HL-60 (cell line): ENCODE measurements around the gene NKAIN4.
"Not testable (repeated sequence)": the region's sequence is repeated elsewhere in the genome, so short reads cannot be mapped to it uniquely, and the experiment has no call there.

Experiments
- DNase-seq, 2 experiments: peaks; one replicate each; pipeline ENCODE4 v3.0.0-alpha.2; 2010 to 2020; ENCODE audit warnings: low read depth in 1 of 2, low spot score in 1 of 2
- H3K27ac ChIP-seq: fragments of 250-450 bp; sonication (Bioruptor Pico); replicated peaks from 2 replicates; pipeline ENCODE4 v1.5.1; 2020; ENCODE audit warnings: mild to moderate bottlenecking, moderate library complexity
- H3K27me3 ChIP-seq: fragments of 250-450 bp; sonication (Bioruptor Pico); 2 replicates; pipeline ENCODE4 v1.5.1; 2021; ENCODE audit warnings: mild to moderate bottlenecking, moderate library complexity; ENCODE audit not compliant: insufficient read depth, poor library complexity, severe bottlenecking
- H3K4me3 ChIP-seq: replicated peaks from 2 replicates; pipeline ENCODE4 v1.5.1; 2011; ENCODE audit warnings: mild to moderate bottlenecking, control low read depth, low read length; ENCODE audit not compliant: insufficient read depth
- GABPA ChIP-seq: IDR thresholded peaks from 2 replicates; pipeline ENCODE4 v1.6.1; 2012; ENCODE audit warnings: low read depth
- POLR2AphosphoS5 ChIP-seq: IDR thresholded peaks from 2 replicates; pipeline ENCODE4 v1.6.1; 2012; ENCODE audit warnings: low read depth
- SPI1 ChIP-seq: IDR thresholded peaks from 2 replicates; pipeline ENCODE4 v1.6.1; 2012; ENCODE audit warnings: low read depth, mild to moderate bottlenecking, borderline replicate concordance
- TF ChIP-seq, protein P1 (sequence below): IDR thresholded peaks from one replicate; pipeline ENCODE4 v1.5.1; 2011; ENCODE audit warnings: low read length, control low read depth, inconsistent platforms; ENCODE audit not compliant: insufficient read depth
- TF ChIP-seq, protein P2 (sequence below): IDR thresholded peaks from 2 replicates; pipeline ENCODE4 v1.6.1; 2012; ENCODE audit warnings: low read depth; ENCODE audit not compliant: insufficient replicate concordance

NKAIN4 gene

DNA sequence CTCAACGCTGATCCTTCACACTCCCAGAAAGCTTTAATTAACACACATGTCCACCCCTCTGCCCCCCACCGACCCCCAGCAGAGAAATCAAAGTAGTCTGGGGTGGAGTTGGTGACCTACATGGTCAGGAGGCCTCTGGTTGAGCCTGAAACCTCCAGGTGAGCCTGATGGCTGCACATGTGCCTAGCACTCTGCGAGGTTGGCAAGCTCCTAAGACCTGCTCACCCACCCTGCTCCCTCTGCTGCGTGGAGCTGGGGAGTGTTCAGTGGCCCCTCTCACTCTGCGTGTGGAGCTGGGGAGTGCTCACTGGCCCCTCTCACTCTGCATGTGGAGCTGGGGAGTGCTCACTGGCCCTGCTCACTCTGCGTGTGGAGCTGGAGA, 30.4 kb downstream of the NKAIN4 start:
- no peak overlapping the region for H3K27ac ChIP-seq
- no peak for DNase-seq
- no peak overlapping the region for H3K4me3 ChIP-seq
- peaks cover 9% of the 10 kb centered on the region for H3K27me3 ChIP-seq
- no peak for TF ChIP-seq POLR2AphosphoS5
- TF ChIP-seq, protein P1, sequence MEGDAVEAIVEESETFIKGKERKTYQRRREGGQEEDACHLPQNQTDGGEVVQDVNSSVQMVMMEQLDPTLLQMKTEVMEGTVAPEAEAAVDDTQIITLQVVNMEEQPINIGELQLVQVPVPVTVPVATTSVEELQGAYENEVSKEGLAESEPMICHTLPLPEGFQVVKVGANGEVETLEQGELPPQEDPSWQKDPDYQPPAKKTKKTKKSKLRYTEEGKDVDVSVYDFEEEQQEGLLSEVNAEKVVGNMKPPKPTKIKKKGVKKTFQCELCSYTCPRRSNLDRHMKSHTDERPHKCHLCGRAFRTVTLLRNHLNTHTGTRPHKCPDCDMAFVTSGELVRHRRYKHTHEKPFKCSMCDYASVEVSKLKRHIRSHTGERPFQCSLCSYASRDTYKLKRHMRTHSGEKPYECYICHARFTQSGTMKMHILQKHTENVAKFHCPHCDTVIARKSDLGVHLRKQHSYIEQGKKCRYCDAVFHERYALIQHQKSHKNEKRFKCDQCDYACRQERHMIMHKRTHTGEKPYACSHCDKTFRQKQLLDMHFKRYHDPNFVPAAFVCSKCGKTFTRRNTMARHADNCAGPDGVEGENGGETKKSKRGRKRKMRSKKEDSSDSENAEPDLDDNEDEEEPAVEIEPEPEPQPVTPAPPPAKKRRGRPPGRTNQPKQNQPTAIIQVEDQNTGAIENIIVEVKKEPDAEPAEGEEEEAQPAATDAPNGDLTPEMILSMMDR: no peak
- TF ChIP-seq SPI1: no peak
- TF ChIP-seq, protein P2, sequence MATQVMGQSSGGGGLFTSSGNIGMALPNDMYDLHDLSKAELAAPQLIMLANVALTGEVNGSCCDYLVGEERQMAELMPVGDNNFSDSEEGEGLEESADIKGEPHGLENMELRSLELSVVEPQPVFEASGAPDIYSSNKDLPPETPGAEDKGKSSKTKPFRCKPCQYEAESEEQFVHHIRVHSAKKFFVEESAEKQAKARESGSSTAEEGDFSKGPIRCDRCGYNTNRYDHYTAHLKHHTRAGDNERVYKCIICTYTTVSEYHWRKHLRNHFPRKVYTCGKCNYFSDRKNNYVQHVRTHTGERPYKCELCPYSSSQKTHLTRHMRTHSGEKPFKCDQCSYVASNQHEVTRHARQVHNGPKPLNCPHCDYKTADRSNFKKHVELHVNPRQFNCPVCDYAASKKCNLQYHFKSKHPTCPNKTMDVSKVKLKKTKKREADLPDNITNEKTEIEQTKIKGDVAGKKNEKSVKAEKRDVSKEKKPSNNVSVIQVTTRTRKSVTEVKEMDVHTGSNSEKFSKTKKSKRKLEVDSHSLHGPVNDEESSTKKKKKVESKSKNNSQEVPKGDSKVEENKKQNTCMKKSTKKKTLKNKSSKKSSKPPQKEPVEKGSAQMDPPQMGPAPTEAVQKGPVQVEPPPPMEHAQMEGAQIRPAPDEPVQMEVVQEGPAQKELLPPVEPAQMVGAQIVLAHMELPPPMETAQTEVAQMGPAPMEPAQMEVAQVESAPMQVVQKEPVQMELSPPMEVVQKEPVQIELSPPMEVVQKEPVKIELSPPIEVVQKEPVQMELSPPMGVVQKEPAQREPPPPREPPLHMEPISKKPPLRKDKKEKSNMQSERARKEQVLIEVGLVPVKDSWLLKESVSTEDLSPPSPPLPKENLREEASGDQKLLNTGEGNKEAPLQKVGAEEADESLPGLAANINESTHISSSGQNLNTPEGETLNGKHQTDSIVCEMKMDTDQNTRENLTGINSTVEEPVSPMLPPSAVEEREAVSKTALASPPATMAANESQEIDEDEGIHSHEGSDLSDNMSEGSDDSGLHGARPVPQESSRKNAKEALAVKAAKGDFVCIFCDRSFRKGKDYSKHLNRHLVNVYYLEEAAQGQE: no peak
- TF ChIP-seq GABPA: no peak

DNA sequence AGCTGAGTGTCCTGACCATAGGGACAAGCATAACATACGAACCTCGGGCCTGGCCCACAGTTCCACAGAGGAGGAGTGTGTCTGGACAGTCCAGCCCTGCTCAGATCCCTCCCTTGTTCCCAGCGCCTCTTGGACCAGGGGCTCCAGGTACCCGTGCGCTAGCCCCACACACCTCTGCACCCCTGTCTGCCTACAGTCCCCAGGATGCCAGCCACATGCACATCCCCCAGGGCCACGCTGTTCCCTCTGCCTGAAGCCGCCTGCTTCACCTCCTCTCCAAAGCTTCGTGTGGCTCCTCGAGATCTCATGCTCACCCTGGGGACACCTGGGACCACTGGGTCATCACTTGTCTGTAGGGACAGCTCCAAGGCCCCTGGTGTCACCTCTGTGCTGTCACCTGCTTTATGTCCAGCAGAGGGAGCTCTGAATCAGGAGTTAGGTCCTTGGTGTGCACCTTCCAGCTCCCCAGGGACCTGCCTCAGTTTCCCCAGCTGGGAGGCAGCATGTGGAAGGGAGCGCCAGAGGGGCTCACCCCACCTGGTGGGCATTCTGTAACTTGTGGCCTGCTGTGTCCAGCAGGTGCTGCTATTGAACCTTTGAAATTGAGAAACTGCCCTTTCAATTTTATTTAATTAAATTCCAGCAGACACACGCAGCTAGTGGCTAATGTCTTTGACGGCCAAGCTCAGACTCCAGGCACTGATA, 31.0 kb downstream of the NKAIN4 start:
- H3K27ac ChIP-seq: no peak overlapping the region
- no peak overlapping the region for H3K4me3 ChIP-seq
- TF ChIP-seq, protein P1: peak; percentile 89
- TF ChIP-seq, protein P2: no peak
- TF ChIP-seq POLR2AphosphoS5: no peak
- no peak for TF ChIP-seq GABPA
- TF ChIP-seq SPI1: no peak
- peaks cover 9% of the 10 kb centered on the region for H3K27me3 ChIP-seq
- peak in 1 of 2 experiments; percentile 22 for DNase-seq

DNA sequence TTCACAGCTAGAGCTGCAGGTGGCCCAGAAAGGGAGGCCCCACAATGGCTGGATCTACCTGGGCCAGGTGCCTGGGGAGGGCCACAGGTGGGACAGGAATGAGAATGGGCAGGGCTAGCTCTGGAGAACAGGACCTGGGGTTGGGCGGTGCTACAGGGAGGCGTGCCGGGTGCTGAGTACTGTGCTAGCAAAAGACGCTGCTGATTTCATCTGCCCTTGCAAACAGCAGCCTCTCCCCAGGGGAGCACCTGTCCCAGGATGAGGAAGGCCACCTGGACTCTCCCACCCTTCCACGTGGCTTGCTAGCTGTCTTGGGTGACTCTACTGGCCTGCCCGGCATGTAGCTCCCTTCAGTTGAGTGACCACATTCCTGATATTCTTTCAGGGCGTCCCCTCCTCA, 31.7 kb downstream of the NKAIN4 start:
- H3K27ac ChIP-seq: no peak overlapping the region
- TF ChIP-seq, protein P1: no peak
- no peak for TF ChIP-seq SPI1
- TF ChIP-seq, protein P2: no peak
- no peak for TF ChIP-seq GABPA
- TF ChIP-seq POLR2AphosphoS5: no peak
- peaks cover 9% of the 10 kb centered on the region for H3K27me3 ChIP-seq
- H3K4me3 ChIP-seq: no peak overlapping the region
- no peak for DNase-seq

DNA sequence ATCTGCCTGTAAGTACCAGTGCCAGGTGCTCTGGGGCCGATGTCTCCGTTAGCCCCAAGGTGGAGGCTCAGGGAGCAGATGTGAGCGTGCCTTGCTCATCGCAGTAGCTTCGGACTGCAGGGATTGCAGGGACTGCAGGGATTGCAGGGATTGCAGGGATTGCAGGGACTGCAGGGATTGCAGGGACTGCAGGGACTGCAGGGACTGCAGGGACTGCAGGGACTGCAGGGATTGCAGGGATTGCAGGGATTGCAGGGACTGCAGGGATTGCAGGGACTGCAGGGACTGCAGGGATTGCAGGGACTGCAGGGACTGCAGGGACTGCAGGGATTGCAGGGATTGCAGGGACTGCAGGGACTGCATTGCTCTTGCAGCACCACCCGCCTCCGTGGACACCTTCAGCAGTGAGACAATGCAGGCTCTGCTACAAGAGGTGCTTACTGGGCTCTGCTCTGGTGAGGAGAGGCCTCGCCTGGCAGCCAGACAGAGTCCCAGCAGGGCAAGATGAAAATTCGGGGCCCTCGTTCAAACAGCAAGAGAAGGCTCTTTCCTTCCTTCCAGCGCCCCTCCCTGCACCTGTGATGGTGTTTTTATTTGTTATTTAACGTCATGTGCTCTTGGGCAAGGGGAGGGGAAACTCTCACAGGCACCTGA, 32.7 kb downstream of the NKAIN4 start:
- DNase-seq, H3K27me3 ChIP-seq, H3K27ac ChIP-seq, H3K4me3 ChIP-seq: not testable (repeated sequence)
